Suppressor macrophage treated with lipopolysaccharide for 4 hours (primary cell): Measurements from ENCODE around the gene UNC5C.

Experiments used
- DNase-seq: peaks from one replicate; pipeline ENCODE4 v3.0.0-alpha.2; 2020

Gene UNC5C

DNA sequence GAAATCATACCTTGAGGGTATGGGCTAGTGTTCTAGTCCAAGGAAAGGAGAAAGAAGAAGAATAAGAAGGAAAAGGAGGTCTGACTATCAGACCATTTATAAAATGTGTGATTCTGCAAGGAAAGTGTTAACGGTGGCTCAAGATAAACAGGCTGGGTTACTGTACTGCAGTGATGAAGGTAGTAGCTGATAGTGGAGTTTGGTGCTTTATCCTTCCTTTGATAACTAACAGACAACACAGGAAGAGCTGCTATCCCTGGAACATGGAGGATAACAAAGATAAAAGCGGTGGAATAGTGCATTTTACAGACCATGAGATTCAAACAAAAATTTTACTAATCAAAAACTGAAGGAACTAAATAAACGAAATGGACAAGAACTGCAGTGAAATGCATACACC lies 2.6 kb downstream of the UNC5C start:
- DNase-seq, result no peak

DNA sequence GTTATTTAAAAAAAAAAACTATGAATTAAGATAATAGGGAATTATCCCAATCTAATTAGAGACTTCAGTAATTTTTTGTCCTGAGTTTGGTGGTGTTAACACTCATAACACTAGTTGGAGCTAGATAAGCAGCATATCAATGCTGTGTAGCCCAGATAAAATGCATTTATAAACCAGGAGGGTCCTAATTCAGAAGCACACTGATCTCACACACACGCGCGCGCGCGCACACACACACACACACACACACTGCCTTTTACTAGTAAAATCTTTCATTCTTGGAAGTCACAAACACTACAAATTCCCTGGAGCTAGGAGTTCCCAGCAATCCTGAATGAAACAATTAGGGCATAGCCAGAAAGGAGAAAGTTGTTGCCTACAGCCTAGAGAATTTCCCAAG lies 3.2 kb downstream of the UNC5C start:
- DNase-seq, result no peak

DNA sequence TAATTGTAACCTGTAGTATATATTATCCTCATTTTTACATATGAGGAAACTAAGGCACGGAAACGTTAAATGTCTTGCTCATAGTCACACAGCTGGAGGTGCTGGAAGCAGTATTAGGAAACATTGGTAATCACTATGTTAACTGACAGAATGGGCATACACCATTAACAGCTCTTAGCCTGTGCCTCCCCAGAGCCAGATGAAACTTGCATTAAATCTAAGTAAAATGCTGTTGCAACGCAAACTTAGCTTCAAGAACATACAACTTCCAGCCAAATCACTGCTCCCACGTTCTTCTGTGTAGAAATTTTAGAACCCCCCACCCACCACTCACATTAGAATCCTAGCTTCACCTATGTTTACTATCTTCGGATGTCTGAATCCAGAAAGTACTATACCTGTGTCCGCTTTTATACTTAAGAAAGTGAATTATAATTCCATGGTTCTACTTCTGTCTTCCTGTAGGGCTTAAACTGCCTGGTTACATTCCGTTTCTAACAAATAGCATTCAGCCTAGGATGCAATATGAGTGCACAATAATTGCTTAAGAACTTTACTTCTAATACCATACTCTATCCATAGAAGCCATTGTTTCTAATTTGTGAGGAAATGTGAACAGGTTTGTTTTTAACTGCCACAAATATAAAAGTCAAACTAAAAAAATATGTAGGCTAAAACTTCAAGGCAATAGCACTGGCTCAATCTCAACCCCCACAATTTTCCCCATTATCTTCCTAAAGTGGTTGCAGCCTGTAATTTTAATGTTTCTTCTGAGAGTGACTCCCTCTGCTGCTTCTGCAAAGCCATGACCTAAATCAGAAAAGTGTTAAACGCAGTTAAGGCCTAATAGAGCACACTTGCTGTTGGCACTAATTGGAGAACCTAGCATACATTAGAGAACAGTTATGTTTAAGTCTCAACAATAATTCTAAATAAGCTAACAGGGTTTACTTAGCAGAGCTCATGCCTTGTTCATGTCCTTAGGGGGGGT lies 4.4 kb downstream of the UNC5C start:
- DNase-seq, result no peak

- DNase-seq, result no peak
Measured at GRCh38 chr4:95541889-95542607, 6.7 kb downstream of the UNC5C start.

GRCh38 chr4:95541094-95541493 lies 7.7 kb downstream of the UNC5C start:
- DNase-seq, result no peak

DNA sequence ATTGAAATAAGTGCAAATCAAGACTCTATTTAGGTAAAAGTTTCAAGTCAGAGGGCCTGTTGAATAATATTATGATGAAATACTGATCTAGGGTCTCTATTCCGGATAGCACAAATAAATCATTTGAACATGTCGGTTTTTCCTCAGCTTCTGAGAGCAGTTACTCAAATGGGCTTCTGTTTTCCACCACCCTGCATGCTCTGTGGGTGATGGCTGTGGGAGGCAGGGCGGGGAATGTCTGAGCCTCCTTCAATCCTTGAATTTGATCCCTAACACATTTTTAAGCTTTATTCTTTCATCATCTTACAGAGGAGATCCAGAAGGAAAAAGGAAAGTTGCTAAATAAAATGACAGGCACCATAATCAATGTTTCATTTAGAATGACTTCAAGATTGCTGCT lies 8.5 kb downstream of the UNC5C start:
- no peak for DNase-seq

DNA sequence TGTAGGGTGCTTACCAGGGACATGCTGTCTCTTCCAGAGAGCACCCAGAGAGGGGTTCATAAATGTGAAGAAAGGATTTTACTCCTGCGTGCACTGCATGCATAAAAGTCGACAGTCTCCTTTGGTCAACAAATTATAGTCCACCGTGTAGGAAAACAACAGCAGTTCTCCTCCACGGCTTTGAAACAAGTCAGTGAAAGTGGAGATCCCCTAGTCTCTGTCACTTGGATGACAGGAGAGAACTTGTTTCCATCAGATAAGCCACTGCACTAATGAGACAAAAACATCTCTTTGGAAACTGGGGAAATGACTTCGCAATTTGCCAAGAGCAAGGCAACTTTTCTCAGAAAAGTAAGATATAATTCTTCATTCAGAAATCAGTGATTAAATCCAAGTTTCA lies 9.7 kb downstream of the UNC5C start:
- no peak for DNase-seq

DNA sequence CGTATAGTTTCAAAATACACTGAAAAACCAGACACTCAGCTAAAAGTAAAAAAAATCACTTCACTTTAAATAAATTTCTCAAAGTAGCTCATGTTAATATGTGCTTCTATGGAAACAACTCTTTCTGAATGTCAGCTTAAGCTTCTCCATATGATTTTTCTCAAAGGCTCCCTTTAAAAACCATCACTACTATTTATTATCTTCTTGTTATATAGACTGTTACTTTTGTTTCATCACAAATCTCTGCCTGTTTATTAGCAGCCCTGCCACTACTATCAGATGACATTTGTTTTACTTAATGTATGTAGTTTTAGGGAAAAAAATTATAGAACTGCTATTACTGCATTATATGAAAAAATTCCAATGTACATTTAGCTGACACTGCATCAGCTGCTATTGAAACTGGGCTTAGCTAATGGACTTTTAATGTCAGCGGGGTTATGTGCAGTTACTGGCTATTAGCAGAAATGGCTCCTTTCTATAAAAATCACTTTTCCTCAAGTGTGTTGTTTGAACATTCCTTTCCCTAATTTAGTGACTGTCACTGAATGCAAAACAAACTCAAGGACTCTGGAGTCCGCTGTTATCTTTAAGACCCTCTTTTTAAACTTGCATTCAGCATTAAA lies 10.8 kb downstream of the UNC5C start:
- no peak for DNase-seq

GRCh38 chr4:95537191-95537590 lies 11.6 kb downstream of the UNC5C start:
- DNase-seq, result no peak

- DNase-seq, result no peak
Measured at GRCh38 chr4:95536650-95537049, 12.1 kb downstream of the UNC5C start.

GRCh38 chr4:95535180-95535579 lies 13.6 kb downstream of the UNC5C start:
- no peak for DNase-seq

DNA sequence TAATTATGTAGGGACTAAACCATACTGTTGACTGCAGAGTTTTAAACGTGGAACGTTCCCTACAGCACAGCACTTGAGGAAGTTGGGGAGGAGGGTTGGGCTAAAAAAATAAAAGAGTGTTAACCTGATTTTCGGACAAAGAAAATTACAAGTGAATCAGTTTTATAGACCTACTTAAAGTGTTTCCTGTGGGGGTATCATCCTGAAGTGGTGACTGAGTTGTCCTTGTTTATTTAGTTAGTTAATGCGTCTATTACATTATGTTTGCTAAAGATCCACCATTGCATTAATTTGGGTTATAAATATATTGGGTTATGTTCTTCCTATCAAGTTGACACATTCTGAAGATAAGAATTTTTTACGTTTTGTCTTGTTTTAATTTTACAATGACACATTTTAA lies 14.7 kb downstream of the UNC5C start:
- no peak for DNase-seq

GRCh38 chr4:95533254-95533653 lies 15.5 kb downstream of the UNC5C start:
- DNase-seq, result no peak

DNA sequence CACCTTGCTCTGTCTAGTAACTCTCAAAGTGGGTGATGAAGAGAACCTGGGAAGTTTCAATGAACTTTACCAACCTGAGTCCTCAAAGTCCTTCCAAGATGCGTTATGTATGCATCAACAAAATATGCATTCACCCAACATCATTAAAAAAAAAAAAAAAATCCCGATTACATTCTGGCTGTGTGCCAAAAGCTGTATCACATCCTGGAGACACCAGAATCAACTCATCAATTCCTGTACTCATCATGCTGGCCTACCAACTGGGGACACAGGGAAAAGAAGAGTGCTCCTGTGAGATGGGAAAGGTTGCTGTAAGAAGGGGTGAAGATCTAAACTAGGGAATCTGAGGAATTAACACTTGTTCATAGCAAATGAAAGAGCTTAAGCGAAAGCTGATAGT lies 16.5 kb downstream of the UNC5C start:
- DNase-seq, result no peak

DNA sequence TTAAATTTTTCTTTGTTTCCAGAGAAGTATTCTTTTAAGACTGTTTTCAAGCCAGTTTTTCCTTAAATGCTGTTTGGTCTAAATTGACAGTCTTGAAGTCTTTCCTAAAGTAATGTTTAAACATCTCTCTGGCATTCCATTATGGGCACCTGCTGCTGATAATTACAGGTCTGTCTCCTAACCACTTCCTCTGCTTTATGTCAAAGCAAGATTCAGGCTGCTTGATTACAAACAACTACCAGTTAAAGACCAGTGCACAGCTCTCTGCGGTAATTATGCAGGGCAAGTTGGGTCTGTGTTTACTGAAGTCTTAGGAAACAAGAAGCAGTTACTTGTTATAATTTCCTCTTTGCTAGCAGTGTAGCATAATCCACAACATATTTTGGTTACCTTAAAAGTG lies 17.6 kb downstream of the UNC5C start:
- no peak for DNase-seq

DNA sequence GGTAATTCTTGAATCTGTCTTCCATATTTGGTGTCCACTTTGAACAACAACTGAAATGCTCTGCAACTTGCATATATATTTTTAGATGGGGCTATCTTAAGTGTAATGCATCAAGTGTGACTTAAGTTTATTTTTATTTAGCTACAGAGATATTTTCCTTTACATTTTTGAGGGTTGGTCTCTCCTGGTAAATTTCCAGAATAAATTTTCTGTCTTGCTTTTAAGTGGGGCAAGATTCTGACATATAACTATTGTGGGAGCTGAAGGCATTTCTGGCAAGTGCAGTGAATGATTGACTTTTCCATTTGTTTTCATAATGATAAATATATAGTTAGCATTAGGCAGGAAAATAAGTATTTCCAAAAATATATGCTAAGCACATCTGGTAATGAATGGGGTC lies 18.8 kb downstream of the UNC5C start:
- no peak for DNase-seq

DNA sequence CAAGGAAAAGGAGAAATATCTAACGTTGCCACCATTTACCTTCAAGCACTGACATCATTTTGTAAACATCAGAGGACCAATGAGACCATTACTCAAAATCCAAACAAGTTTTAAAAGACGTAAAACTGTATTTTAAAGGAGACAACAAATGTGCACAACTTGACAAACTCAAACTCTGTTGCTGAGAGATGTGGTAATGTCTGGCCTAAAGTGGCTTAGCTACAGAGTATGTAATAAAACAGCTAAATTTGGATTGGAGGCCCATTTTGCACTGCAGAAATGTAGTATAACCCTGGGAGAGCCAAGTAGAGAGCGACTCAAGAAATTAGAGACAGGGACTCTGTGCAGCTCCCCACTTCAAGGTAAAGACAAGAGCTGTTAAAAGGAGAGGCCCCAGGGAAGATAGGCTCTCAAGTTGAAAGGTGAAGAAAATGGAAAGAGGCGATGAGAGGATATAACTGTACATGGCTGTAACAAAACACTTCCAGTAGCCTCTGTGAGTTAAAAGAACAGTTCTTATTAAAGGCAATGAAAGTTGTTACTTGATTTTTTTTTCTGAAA lies 20.3 kb downstream of the UNC5C start:
- no peak for DNase-seq

- no peak for DNase-seq
Measured at GRCh38 chr4:95526075-95526474, 22.7 kb downstream of the UNC5C start.

GRCh38 chr4:95524729-95525128 lies 24.0 kb downstream of the UNC5C start:
- no peak for DNase-seq

DNA sequence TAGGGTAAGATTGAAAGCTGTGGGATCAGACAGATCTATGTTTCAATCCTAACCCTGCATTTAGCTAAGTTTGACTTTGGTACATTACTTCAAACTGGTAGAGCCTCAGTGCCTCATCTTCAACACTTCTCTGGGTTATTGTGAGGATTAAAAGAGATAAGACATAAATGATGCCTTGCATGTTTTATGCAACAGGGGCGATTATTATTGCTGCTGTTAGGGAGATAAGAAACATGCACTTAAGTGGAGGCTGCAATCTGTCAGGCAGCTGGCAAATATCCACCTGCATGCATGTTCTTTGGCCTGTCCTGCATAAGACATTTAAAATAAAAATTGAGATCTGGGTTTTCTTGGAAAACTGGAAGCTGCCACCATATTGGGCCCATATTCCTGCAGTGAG lies 24.6 kb downstream of the UNC5C start:
- no peak for DNase-seq

DNA sequence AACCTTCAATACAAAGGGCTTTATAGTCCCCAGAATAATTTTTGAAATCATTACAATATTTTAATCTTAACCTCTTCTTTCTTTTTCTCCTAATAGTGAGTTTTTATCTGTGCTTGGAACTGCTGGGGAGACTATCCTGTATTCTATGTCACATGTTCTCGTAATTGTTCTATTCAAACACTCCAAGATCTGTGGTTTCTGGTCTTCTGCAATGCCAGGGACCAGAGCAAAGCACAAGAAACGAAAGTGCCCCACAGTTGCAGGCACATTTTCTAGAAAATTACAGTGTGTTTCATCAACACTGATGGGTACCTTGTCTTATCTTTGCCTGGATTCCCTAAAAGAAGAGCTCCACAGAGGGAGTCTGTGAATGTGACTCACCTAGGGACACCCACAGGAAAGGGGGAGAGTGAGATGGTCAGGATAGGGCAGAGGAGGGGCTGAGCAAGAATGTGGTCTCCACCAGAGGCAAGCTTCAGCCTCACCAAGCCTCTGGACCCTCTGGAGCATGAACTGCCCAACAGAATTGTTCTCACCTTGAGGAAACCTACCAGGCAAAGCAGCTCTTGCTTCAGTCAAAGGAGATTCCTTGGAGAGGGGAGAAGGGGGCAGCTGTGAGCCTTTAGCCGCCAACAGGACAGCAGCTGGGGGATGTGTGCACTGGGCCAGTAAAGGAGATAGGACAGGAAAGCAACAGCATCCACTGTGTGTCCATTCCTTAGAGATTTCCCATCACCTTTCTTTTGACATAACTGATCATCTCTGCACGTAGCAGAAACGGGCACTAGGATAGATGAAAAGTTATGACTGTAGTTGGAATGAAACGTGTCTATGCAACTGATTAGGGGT lies 25.9 kb downstream of the UNC5C start:
- no peak for DNase-seq

GRCh38 chr4:95517576-95518345 lies 31.0 kb downstream of the UNC5C start:
- DNase-seq, result no peak
